PC-3 (cell line): ENCODE data around the gene SLC16A12. TPM values are rescaled to one million over a fixed set of nuclear protein-coding genes. Genes with fewer than 3 reads are reported as not detected.

Experiments used
- ATAC-seq: fragments of 200-7000 bp; cut with Tn5 transposase; 2 replicates; pipeline ENCODE4 v1.9.1; 2020; ENCODE audit warnings: mild to moderate bottlenecking, moderate library complexity
- BruUV-seq: library from RNA; stranded (reverse); fragments of 400-500 nt; replicated peaks from 2 replicates; lab custom pipeline; 2021; lab: Mats Ljungman, UMichigan
- CTCF ChIA-PET: fragments of 300-600 bp; sonication (Branson Sonifier 250); formaldehyde crosslinking; loops from one replicate; lab custom pipeline; 2022; ENCODE audit warnings: antibody characterized with exemption; lab: Charles Lee
- POLR2A ChIA-PET: fragments of 300-600 bp; sonication (Branson Sonifier 250); formaldehyde crosslinking; loops from one replicate; lab custom pipeline; 2022; ENCODE audit warnings: antibody characterized with exemption; ENCODE audit not compliant: unreplicated experiment; lab: Charles Lee
- DNase-seq: peaks from one replicate; pipeline ENCODE4 v3.0.0-alpha.2; 2015
- H2AFZ ChIP-seq: fragments of 300-600 bp; sonication (generic); 2 replicates; pipeline ENCODE4 v1.6.0; 2016; ENCODE audit warnings: antibody characterized with exemption, low read length
- H3F3A ChIP-seq: fragments of 300-600 bp; sonication (generic); one replicate; pipeline ENCODE4 v1.6.0; 2017; ENCODE audit warnings: antibody characterized with exemption, low read length, control low read depth, mild to moderate bottlenecking; ENCODE audit not compliant: unreplicated experiment
- H3K27ac ChIP-seq: fragments of 300-600 bp; sonication (generic); 2 replicates; pipeline ENCODE4 v1.5.1; 2016; ENCODE audit warnings: mild to moderate bottlenecking, low read length
- H3K27me3 ChIP-seq: fragments of 300-600 bp; sonication (generic); 2 replicates; pipeline ENCODE4 v1.6.1; 2016; ENCODE audit warnings: low read length, mixed read lengths
- H3K36me3 ChIP-seq: fragments of 300-600 bp; sonication (generic); 2 replicates; pipeline ENCODE4 v1.6.1; 2016; ENCODE audit warnings: low read depth, mixed run types, low read length, mixed read lengths
- H3K4me1 ChIP-seq: fragments of 300-600 bp; sonication (generic); 2 replicates; pipeline ENCODE4 v1.5.1; 2016; ENCODE audit warnings: low read length; ENCODE audit not compliant: insufficient read depth
- H3K4me2 ChIP-seq: fragments of 300-600 bp; sonication (generic); 2 replicates; pipeline ENCODE4 v1.6.0; 2016; ENCODE audit warnings: low read length
- H3K4me3 ChIP-seq: fragments of 300-600 bp; sonication (generic); 2 replicates; pipeline ENCODE4 v1.5.1; 2016; ENCODE audit warnings: mild to moderate bottlenecking, low read length, mixed read lengths
- H3K79me2 ChIP-seq: fragments of 300-600 bp; sonication (generic); 2 replicates; pipeline ENCODE4 v1.6.1; 2017; ENCODE audit warnings: low read length, mixed read lengths
- H3K9ac ChIP-seq: fragments of 300-600 bp; sonication (generic); 2 replicates; pipeline ENCODE4 v1.6.0; 2016; ENCODE audit warnings: mild to moderate bottlenecking, low read length
- H3K9me2 ChIP-seq: fragments of 300-600 bp; sonication (generic); replicated peaks from 2 replicates; pipeline ENCODE4 v1.6.1; 2016; ENCODE audit warnings: mixed run types, low read length, mixed read lengths
- H3K9me3 ChIP-seq: fragments of 300-600 bp; sonication (generic); 2 replicates; pipeline ENCODE4 v1.6.1; 2016; ENCODE audit warnings: low read length, mixed read lengths
- H4K20me1 ChIP-seq: fragments of 300-600 bp; sonication (generic); 2 replicates; pipeline ENCODE4 v1.6.1; 2016; ENCODE audit warnings: low read length, mixed read lengths
- CTCF ChIP-seq: fragments of 300-600 bp; sonication (generic); conservative IDR thresholded peaks from 2 replicates; pipeline ENCODE4 v1.5.1; 2017; ENCODE audit warnings: antibody characterized with exemption, low read depth, mild to moderate bottlenecking, low read length
- EZH2 ChIP-seq: fragments of 300-600 bp; sonication (generic); IDR thresholded peaks from one replicate; pipeline ENCODE4 v1.6.1; 2017; ENCODE audit warnings: antibody characterized with exemption, mild to moderate bottlenecking, low read length; ENCODE audit not compliant: unreplicated experiment
- EZH2phosphoT487 ChIP-seq: fragments of 300-600 bp; sonication (generic); IDR thresholded peaks from 2 replicates; pipeline ENCODE4 v1.6.1; 2018; ENCODE audit warnings: mild to moderate bottlenecking, antibody characterized with exemption, low read length, borderline replicate concordance
- intact Hi-C: fragments of 100-400 bp; cut with micrococcal nuclease; formaldehyde crosslinking; loops from 2 replicates; pipeline ENCODE4 v1.9.0; 2023
- total RNA-seq: library from RNA; depleted of rRNA; stranded (reverse); fragments of >200 nt; gene quantifications from 2 replicates; pipeline ENCODE4 v1.2.3, GENCODE V29; 2014

The SLC16A12 gene
- total RNA-seq, 1 experiment from 2014 or later = not detected

- no TSS peak for BruUV-seq
- Histone ChIP-seq H3K4me3 (no peak overlapping the region), H3K9ac (no peak overlapping the region), H2AFZ (0 out of 2 replicates have a peak overlapping the region, but pooled peaks have one; percentile 14), H3K27me3 (no peaks in the 10 kb centered on the region), H3K27ac (no peak overlapping the region), H3K79me2 (no peaks in the 10 kb centered on the region), H3K9me3 (no peaks in the 10 kb centered on the region), H3K4me1 (peaks cover 29% of the 10 kb centered on the region), H3K9me2 (no peaks in the 10 kb centered on the region), H3F3A (no peaks in the 10 kb centered on the region), H4K20me1 (no peaks in the 10 kb centered on the region), H3K36me3 (no peaks in the 10 kb centered on the region), H3K4me2 (peak overlapping the region; percentile 48; the same call in 1 of the 2 replicates)
- CTCF ChIA-PET = no interaction called here
- no peak for TF ChIP-seq CTCF
- no peak for TF ChIP-seq EZH2
- TF ChIP-seq EZH2phosphoT487 = no peak
- 0 out of 2 replicates have a peak, but pooled peaks have one; percentile 18 for ATAC-seq
- POLR2A ChIA-PET = no interaction called here
- peak; percentile 89 for DNase-seq
- intact Hi-C loops = no loop called here
These were observed 103.4 kb downstream of the SLC16A12 start for GRCh38 chr10:89431977-89432376.

DNA sequence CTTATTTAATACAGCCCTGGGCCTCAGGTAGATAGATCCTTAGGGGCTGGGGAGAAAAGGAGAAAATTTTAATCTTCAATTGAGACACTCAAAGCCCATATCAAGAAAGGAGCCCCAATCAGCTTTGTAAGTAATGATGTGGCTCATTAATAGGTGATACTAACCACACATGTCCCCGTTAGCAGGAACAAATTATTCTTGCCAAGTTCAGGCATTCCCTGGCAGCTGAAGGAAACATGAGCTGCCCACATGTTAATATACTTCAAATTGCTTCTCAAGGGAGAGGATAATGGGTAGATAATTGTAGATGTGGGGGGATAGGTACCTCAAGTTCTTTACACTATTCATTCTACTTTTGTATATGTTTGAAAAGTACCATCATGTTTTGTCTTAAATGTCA lies 106.5 kb downstream of the SLC16A12 start:
- POLR2A ChIA-PET = no interaction called here
- TF ChIP-seq EZH2phosphoT487 (no peak), EZH2 (no peak), CTCF (no peak)
- no peaks in the 10 kb centered on the region for H3F3A ChIP-seq
- intact Hi-C loops = loop anchor here (5.0 kb wide), 1 partner anchor 273 kb away; the partner anchor contains the start of gene KIF20B
- H2AFZ ChIP-seq = no peak overlapping the region
- no peak for DNase-seq
- no peak overlapping the region for H3K9ac ChIP-seq
- H3K9me3 ChIP-seq = no peaks in the 10 kb centered on the region
- no peaks in the 10 kb centered on the region for H3K36me3 ChIP-seq
- no peak overlapping the region for H3K4me2 ChIP-seq
- ATAC-seq = no peak
- H3K27ac ChIP-seq = no peak overlapping the region
- no TSS peak for BruUV-seq
- CTCF ChIA-PET = no interaction called here
- no peaks in the 10 kb centered on the region for H4K20me1 ChIP-seq
- H3K4me3 ChIP-seq = no peak overlapping the region
- peaks cover 36% of the 10 kb centered on the region for H3K4me1 ChIP-seq
- H3K9me2 ChIP-seq = no peaks in the 10 kb centered on the region
- no peaks in the 10 kb centered on the region for H3K79me2 ChIP-seq
- H3K27me3 ChIP-seq = no peaks in the 10 kb centered on the region

- no peak overlapping the region for H2AFZ ChIP-seq
- peak; percentile 83 for ATAC-seq
- no peaks in the 10 kb centered on the region for H3K36me3 ChIP-seq
- H3K4me3 ChIP-seq = no peak overlapping the region; the same call in 1 of the 2 replicates
- H3K27me3 ChIP-seq = no peaks in the 10 kb centered on the region
- ChIA-PET CTCF (no interaction called here), POLR2A (no interaction called here)
- TF ChIP-seq EZH2 (no peak), CTCF (no peak), EZH2phosphoT487 (no peak)
- no peaks in the 10 kb centered on the region for H4K20me1 ChIP-seq
- no TSS peak for BruUV-seq
- no peaks in the 10 kb centered on the region for H3K9me3 ChIP-seq
- no peaks in the 10 kb centered on the region for H3K79me2 ChIP-seq
- DNase-seq = peak; percentile 71
- no peaks in the 10 kb centered on the region for H3K9me2 ChIP-seq
- intact Hi-C loops = loop anchor here (2.0 to 5.0 kb wide), 3 partner anchors 39 to 275 kb away; partner anchors contain the start of gene KIF20B
- peak overlapping the region; percentile 66 for H3K4me2 ChIP-seq
- H3F3A ChIP-seq = no peaks in the 10 kb centered on the region
- no peak overlapping the region for H3K9ac ChIP-seq
- H3K27ac ChIP-seq = 0 out of 2 replicates have a peak overlapping the region, but pooled peaks have one; percentile 0
- peaks cover 36% of the 10 kb centered on the region for H3K4me1 ChIP-seq
These were observed 107.8 kb downstream of the SLC16A12 start for GRCh38 chr10:89427629-89428028.
